Cardiac fibroblast (primary cell): ENCODE measurements around the gene SIX5.

ENCODE experiments used
- DNase-seq, 2 donors: peaks; one replicate each; pipeline versions ENCODE4 v3.0.0 to v3.0.0-alpha.2; 2010; ENCODE audit warnings: low read depth in 2 of 2
- H3K4me3 ChIP-seq, 2 donors: replicated peaks in 1 of 2; 1 replicate in 1 of 2; 2 replicates in 1 of 2; pipeline ENCODE4 v1.5.1; 2011; ENCODE audit warnings: low read depth in 2 of 2, low read length in 2 of 2, mild to moderate bottlenecking in 2 of 2, moderate library complexity in 1 of 2
- TF ChIP-seq, protein P1 (sequence below): IDR thresholded peaks from one replicate; pipeline ENCODE4 v1.5.1; 2011; ENCODE audit warnings: low read depth, mild to moderate bottlenecking, low read length, inconsistent platforms

SIX5 gene

GRCh38 chr19:45814166-45814780, 45.2 kb upstream of the SIX5 start:
- no peak overlapping the region for H3K4me3 ChIP-seq
- TF ChIP-seq, protein P1, sequence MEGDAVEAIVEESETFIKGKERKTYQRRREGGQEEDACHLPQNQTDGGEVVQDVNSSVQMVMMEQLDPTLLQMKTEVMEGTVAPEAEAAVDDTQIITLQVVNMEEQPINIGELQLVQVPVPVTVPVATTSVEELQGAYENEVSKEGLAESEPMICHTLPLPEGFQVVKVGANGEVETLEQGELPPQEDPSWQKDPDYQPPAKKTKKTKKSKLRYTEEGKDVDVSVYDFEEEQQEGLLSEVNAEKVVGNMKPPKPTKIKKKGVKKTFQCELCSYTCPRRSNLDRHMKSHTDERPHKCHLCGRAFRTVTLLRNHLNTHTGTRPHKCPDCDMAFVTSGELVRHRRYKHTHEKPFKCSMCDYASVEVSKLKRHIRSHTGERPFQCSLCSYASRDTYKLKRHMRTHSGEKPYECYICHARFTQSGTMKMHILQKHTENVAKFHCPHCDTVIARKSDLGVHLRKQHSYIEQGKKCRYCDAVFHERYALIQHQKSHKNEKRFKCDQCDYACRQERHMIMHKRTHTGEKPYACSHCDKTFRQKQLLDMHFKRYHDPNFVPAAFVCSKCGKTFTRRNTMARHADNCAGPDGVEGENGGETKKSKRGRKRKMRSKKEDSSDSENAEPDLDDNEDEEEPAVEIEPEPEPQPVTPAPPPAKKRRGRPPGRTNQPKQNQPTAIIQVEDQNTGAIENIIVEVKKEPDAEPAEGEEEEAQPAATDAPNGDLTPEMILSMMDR = no peak
- DNase-seq = no peak

- H3K4me3 ChIP-seq = no peak overlapping the region
- DNase-seq = no peak
- TF ChIP-seq, protein P1 = no peak
Measured at GRCh38 chr19:45812297-45812696, 43.2 kb upstream of the SIX5 start.

DNA sequence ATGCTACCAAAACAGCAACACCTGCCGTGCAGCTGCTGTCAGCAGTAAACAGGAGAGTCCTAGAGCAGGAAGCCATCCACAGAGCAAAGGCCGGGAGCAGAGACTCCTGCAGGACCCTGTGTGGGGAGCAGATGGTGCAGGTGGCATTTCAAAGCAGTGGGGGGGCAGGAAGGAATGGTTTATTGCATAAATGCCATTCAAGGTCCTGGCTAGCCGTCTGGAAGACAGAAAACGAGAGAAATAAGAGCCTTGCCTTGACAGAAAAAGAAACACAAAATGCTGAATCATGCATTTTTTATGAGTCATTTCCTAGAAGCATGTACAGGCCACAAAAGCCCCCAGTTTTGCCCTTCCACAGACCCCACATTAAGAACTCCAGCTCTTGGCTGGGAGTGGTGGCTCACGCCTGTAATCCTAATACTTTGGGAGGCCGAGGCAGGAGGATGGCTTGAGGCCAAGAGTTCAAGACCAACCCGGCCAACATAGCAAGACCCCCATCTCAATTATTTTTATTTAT, 40.6 kb upstream of the SIX5 start:
- DNase-seq = peak; percentile 74 to 81
- TF ChIP-seq, protein P1 = no peak
- no peak overlapping the region for H3K4me3 ChIP-seq

GRCh38 chr19:45805719-45806118, 36.7 kb upstream of the SIX5 start:
- TF ChIP-seq, protein P1 = no peak
- DNase-seq = no peak
- H3K4me3 ChIP-seq = no peak overlapping the region

GRCh38 chr19:45804959-45805230, 35.8 kb upstream of the SIX5 start:
- no peak overlapping the region for H3K4me3 ChIP-seq
- DNase-seq = no peak
- TF ChIP-seq, protein P1 = no peak

- DNase-seq = no peak
- H3K4me3 ChIP-seq = no peak overlapping the region
- TF ChIP-seq, protein P1 = no peak
Measured at GRCh38 chr19:45804140-45804958, 35.3 kb upstream of the SIX5 start.
